Omental fat pad (tissue), 4 donors: ENCODE measurements around the gene RFXAP. TPM values are rescaled to one million over a fixed set of nuclear protein-coding genes. Genes with fewer than 3 reads are reported as not detected.

Source experiments
- ATAC-seq: fragments of 150-250 bp; one replicate; pipeline ENCODE4 v1.9.1; 2016; ENCODE audit warnings: mild to moderate bottlenecking, moderate library complexity; ENCODE audit not compliant: low FRiP score
- DNase-seq: peaks from one replicate; pipeline ENCODE4 v3.0.0-alpha.2; 2019; ENCODE audit warnings: low spot score
- total RNA-seq, 4 donors: library from RNA; depleted of rRNA; stranded (reverse); fragments of >200 nt; gene quantifications; one replicate each; pipeline ENCODE4 v1.1.0, GENCODE V29; 2016
- TF ChIP-seq, protein P1 (sequence below), 3 donors: fragments of 450-650 bp; IDR thresholded peaks; one replicate each; pipeline ENCODE4 v1.5.1; 2016 to 2017; ENCODE audit warnings: antibody characterized with exemption in 3 of 3, mild to moderate bottlenecking in 3 of 3, moderate library complexity in 2 of 3

Gene RFXAP
- total RNA-seq, 4 donors from 2014 or later, result 2.2 to 5.2 (median 3.9) TPM

DNA sequence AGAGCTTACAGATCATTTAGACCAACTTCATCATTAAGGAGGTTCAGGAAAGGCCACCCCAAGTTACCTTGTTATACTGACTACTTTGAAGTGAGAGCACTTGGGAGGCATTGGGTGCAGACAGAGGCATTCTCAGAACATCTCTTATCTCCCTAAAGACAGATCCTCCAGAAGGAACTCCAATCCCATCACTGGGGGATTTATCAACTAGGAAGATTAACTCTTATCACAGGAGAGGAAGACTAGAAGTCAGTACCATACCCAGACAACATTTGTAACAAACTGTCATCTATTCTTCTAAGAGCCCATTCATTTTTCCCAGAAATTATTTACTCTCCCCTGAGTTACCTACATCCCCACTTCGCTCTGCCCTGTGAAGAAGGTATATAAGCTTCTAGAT, 5.8 kb upstream of the RFXAP start:
- DNase-seq (no peak), ATAC-seq (no peak)
- TF ChIP-seq, protein P1, sequence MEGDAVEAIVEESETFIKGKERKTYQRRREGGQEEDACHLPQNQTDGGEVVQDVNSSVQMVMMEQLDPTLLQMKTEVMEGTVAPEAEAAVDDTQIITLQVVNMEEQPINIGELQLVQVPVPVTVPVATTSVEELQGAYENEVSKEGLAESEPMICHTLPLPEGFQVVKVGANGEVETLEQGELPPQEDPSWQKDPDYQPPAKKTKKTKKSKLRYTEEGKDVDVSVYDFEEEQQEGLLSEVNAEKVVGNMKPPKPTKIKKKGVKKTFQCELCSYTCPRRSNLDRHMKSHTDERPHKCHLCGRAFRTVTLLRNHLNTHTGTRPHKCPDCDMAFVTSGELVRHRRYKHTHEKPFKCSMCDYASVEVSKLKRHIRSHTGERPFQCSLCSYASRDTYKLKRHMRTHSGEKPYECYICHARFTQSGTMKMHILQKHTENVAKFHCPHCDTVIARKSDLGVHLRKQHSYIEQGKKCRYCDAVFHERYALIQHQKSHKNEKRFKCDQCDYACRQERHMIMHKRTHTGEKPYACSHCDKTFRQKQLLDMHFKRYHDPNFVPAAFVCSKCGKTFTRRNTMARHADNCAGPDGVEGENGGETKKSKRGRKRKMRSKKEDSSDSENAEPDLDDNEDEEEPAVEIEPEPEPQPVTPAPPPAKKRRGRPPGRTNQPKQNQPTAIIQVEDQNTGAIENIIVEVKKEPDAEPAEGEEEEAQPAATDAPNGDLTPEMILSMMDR (IDR thresholded peaks at IDR 0.05), result no peak

DNA sequence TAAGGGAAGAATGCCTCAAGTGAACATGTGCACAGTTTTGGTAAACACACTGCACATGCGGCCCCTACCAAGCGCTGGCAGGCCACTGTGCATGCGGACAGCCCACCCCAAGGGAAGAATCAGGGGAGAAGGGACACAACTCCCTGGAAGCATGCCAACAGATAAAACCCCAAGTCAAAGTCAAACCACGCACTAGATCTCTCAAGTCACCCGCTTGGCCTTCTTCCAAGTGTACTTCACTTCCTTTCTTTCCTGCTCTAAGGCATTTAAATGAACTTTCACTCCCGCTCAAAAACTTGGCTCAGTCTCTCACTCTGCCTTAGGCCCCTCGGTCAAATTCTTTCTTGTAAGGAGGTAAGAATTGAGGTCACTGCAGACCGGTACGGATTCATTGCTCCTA, 4.6 kb upstream of the RFXAP start:
- ATAC-seq (no peak), DNase-seq (no peak)
- TF ChIP-seq, protein P1 (IDR thresholded peaks at IDR 0.05), result no peak

DNA sequence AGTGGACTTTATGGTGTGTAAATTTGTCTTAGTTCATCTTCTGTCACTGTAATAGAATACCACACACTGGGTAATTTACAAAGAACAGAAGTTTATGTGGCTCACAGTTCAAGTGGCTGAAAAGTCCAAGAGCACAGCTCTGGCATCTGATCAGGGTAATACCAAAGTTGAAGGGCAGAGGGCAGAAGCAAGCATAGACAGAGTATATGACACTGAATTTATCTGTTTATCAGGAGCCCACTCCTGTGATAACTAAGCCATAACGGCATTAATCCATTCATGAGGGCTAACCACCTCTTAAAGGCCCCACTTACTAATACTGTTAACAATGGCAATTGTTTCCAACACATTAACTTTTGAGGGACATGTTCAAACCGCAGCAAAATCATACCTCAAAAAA, 4.0 kb upstream of the RFXAP start:
- ATAC-seq (no peak), DNase-seq (no peak)
- TF ChIP-seq, protein P1 (IDR thresholded peaks at IDR 0.05), result no peak

DNA sequence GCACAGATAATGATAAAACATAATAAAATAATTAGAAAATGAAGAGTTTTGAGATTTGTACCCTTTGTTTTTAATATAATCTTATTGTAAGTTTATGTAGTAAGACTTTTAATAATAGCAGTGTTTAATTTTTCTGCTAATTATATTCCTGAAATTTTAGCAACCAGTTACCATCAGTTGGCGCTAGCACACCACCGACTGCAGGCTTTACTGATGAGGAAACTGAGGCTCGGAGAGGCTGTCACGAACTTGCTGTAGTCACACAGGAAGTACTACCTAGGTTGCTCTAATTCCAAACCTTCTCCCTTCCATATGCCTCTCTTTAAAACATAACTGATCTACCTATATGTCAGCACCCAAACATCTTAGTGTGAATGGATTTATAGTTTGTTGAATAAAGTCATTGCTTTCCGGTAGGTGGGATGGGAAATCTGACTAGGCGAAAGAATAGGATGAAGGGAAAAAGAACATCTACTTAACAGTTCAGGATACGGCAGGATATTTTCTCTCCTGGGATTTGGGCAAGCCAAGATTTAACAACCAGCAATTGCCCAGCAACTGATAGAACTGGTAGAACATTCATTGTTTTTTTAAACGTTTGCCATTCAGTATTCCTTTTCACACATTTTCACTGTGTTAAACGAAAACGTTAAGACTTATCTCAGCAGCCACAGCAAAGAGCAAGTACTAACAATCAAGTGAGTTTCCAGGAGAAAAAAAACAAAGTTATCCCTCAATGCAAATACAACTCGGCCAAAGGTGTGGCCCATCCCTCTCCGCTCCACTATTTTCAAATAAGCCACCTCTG, 822 bp upstream of the RFXAP start:
- DNase-seq, result no peak
- TF ChIP-seq, protein P1 (IDR thresholded peaks at IDR 0.05), result no peak
- no peak for ATAC-seq

DNA sequence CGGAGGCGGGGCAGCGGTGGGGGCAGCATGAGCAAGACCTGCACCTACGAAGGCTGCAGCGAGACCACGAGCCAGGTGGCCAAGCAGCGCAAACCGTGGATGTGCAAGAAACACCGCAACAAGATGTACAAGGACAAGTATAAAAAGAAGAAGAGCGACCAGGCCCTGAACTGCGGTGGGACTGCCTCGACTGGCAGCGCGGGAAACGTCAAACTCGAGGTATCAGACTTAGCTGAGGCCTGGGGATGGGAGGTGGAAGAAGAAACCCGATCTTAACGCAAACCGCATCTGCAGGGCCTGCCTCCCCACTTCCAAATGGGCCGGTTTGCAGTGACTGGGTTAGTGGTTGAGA, 693 bp downstream of the RFXAP start:
- TF ChIP-seq, protein P1 (IDR thresholded peaks at IDR 0.05), result no peak
- ATAC-seq (peak; percentile 26), DNase-seq (no peak)

DNA sequence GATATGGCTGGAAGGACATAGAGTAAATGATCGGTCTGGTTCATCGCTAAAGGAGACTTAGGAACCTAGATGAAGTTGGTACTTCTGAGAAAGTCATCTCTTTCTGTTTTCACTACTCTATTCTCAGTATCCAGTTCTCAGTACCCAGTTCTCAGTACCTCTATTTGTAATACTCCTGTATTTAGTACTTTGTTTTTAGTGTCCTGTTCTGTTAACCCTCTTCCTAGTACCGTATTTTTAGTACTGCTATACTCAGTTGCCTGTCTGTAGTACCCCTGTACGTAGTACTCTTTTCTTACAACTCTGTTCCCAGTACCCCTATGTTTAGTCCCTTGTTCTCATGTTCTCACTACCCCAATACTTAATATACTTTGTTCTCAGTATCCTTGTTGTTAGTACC, 1.2 kb downstream of the RFXAP start:
- ATAC-seq (no peak), DNase-seq (no peak)
- TF ChIP-seq, protein P1 (IDR thresholded peaks at IDR 0.05), result no peak

DNA sequence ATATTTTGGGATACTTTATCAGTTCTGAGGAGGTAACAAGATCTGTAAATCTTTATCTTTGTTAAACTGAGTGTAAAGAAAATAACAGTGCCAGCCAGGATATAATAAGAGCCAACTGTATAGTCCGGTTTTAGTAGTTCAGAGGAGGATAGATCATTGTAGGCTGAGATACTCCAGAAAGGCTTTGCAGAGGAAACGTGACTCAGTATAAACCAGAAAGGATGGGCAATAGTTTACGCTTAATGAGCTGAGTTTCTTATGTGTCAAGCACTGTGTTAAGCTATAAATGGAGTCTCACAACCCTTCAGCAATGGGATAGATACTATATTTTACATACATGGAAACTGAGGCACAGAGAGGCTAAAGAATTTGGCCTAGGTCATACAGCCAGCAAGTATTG, 3.8 kb downstream of the RFXAP start:
- TF ChIP-seq, protein P1 (IDR thresholded peaks at IDR 0.05), result no peak

More for the DNA sequence above, 3.8 kb downstream of the RFXAP start:
- no peak for DNase-seq
- ATAC-seq, result no peak
